Endothelial cell of umbilical vein (primary cell): ENCODE data around the gene CCDC85C.

ENCODE experiments used
- EZH2 ChIP-seq: IDR thresholded peaks from 2 replicates; pipeline ENCODE4 v1.6.1; 2012; ENCODE audit warnings: borderline replicate concordance, low read depth, mild to moderate bottlenecking, moderate library complexity, low read length, inconsistent platforms; ENCODE audit not compliant: severe bottlenecking
- GATA2 ChIP-seq: IDR thresholded peaks from 2 replicates; pipeline ENCODE4 v1.7.0; 2011; ENCODE audit warnings: low read depth, mild to moderate bottlenecking, moderate library complexity, mixed read lengths, low read length; ENCODE audit not compliant: insufficient read length, insufficient read depth
- JUN ChIP-seq: IDR thresholded peaks from 2 replicates; pipeline ENCODE4 v1.6.1; 2011; ENCODE audit warnings: borderline replicate concordance, low read depth; ENCODE audit not compliant: insufficient read length, insufficient read depth
- POLR2A ChIP-seq: IDR thresholded peaks from 2 replicates; pipeline ENCODE4 v1.6.1; 2012; ENCODE audit warnings: low read depth, mild to moderate bottlenecking, control low read depth, low read length
- POLR2AphosphoS5 ChIP-seq: IDR thresholded peaks from 2 replicates; pipeline ENCODE4 v1.6.1; 2012; ENCODE audit warnings: low read depth, mild to moderate bottlenecking, control low read depth, low read length, moderate library complexity; ENCODE audit not compliant: insufficient read depth
- TF ChIP-seq, protein P1 (sequence below), 2 donors: IDR thresholded peaks; 1 replicate in 1 of 2; 2 replicates in 1 of 2; pipeline ENCODE4 v1.5.1; 2011; ENCODE audit warnings: low read length in 2 of 2, mild to moderate bottlenecking in 2 of 2, moderate library complexity in 2 of 2, control low read depth in 1 of 2, inconsistent platforms in 1 of 2, low read depth in 1 of 2; ENCODE audit not compliant: insufficient read depth in 1 of 2; ENCODE audit errors: extremely low read depth in 1 of 2
- TF ChIP-seq, protein P2 (sequence below): IDR thresholded peaks from 2 replicates; pipeline ENCODE4 v1.6.1; 2011; ENCODE audit not compliant: insufficient read depth, insufficient read length

DNA sequence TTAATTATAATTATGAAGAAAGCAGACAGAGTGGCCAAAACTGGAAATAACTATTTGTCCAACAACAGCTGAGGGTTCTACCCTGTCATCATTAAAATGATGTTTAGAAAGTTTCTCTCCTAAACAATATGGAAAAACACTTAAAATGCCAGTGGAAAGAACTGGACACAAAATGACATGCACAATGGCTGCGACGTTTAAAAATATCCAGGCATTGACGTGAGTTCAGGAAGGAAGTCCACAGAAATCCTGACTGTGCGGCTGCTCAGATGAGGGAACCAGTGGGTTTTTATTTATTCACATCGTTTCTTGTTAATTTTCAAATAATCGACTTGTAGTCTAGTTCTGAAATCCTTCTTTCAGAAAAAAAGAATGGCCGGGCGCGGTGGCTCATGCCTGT lies 64.5 kb downstream of the CCDC85C start:
- TF ChIP-seq POLR2AphosphoS5: no peak
- TF ChIP-seq, protein P1, sequence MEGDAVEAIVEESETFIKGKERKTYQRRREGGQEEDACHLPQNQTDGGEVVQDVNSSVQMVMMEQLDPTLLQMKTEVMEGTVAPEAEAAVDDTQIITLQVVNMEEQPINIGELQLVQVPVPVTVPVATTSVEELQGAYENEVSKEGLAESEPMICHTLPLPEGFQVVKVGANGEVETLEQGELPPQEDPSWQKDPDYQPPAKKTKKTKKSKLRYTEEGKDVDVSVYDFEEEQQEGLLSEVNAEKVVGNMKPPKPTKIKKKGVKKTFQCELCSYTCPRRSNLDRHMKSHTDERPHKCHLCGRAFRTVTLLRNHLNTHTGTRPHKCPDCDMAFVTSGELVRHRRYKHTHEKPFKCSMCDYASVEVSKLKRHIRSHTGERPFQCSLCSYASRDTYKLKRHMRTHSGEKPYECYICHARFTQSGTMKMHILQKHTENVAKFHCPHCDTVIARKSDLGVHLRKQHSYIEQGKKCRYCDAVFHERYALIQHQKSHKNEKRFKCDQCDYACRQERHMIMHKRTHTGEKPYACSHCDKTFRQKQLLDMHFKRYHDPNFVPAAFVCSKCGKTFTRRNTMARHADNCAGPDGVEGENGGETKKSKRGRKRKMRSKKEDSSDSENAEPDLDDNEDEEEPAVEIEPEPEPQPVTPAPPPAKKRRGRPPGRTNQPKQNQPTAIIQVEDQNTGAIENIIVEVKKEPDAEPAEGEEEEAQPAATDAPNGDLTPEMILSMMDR (IDR thresholded peaks at IDR 0.05; ENCODE audit: extremely low read depth in 1 of 2, insufficient read depth in 1 of 2, low read depth in 1 of 2, low read length in 2 of 2): no peak
- no peak for TF ChIP-seq EZH2
- no peak for TF ChIP-seq JUN
- no peak for TF ChIP-seq POLR2A
- TF ChIP-seq GATA2: no peak
- TF ChIP-seq, protein P2, sequence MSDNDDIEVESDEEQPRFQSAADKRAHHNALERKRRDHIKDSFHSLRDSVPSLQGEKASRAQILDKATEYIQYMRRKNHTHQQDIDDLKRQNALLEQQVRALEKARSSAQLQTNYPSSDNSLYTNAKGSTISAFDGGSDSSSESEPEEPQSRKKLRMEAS: no peak
